Stimulated activated CD4-positive, alpha-beta T cell treated with anti-CD3 and anti-CD28 coated beads, TNF-alpha, amount 100 ng/mL, for 1 hour (primary cell): ENCODE results near the gene NRG3.

Experiments
- DNase-seq, 3 donors: peaks; one replicate each; pipeline ENCODE4 v3.0.0-alpha.2; 2020; ENCODE audit warnings: low read depth in 3 of 3, low spot score in 1 of 3

Gene NRG3

DNA sequence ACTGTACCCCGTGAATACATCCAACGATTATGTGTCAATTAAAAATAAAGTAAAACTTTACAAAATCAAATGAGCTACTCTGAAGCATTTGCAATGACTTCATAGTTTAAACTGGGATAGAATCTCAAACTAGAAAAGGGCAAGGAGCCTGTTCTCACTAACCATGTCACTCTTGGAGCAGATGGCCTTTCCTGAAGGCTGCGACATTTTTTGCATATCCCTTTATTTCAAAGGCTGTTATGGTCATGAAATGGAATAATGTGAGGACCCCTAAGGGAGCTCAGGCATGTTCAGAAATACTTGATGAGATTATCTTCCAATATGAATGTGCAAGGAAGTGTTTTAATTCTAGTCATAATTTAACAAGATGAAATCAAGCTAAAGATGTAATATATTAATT lies 679.4 kb downstream of the NRG3 start:
- DNase-seq: no peak

DNA sequence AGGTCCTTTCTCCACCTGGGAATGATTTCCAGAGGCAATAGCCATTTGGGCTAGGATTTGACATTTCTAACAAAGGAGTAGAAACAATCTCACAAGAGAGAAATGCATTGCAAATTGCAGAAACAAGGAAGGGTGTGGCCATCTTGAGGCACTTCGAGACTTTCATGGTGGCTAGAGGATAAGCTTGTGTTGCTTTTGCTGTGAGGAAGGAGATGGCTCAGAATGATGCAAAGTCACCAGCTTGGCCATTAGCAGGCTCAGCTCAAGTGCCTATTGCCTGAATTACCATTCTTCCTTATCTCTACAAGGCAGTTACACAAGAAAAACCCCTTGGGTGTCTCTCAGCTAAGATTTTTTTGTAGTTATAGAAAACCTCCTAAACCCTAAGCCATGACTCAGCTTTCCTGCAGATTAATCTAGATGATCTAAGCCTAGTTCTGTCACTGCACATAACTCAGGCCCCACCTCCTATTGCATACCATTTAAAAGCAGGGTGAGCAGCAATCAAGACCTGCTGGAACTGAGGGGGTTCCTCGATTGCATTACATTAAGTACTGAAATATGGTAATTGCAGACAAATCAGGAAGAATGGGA lies 683.1 kb downstream of the NRG3 start:
- DNase-seq: no peak

DNA sequence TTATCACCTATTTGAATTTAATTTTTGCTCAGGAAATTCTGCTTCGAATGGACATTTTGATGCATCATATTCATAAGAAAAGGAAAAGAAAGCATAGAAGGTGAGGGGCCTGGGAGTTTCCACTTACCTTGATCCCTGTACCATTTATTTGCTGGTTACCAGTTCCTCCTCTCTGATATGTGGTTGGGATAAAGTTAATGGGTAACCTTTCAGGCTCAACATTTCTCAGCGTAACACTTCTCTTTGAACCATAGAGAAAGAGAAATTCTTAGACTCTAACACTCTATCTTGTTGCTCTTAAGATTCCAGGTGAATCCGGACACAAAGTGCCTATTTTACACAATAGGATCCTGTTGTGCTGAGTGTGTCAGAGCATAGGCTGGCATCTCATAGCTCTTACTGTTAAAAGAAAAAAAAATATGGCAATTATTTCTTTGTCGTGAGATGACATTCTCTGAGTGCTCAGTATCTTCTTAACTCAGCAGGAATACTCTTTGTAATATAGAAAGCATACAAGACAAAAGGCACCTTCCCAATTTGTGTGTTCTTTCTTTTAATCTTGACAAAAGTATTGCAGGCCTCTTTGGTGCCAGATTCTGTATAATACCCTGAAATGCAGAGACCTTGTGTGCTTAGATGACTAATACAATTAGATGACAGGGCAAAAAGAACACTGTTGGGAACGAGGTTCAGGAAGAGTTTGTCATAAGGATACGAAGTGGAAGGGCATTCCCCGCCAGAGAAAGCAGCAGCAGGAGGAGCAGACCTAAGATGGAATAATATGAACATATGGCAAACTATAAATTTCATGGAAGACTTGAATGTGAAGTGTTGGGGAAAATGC lies 689.6 kb downstream of the NRG3 start:
- no peak for DNase-seq

DNA sequence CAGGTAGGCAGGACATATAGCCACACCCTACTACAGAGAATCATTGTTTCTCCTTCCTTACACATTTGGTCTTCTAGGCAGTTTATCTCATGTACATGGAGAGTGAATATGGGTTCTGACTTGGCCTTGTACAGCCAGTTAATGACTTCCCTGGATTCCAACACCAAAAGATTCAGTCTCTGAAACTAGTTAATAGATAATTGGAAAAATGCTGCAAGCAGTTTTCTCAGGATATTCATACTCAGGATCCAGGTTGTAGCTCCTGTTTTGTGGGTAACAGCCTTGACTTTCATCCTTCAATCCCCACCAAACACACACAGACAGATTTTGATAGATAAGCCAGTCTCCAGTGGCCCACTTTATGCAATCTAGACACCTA lies 690.2 kb downstream of the NRG3 start:
- DNase-seq: no peak

DNA sequence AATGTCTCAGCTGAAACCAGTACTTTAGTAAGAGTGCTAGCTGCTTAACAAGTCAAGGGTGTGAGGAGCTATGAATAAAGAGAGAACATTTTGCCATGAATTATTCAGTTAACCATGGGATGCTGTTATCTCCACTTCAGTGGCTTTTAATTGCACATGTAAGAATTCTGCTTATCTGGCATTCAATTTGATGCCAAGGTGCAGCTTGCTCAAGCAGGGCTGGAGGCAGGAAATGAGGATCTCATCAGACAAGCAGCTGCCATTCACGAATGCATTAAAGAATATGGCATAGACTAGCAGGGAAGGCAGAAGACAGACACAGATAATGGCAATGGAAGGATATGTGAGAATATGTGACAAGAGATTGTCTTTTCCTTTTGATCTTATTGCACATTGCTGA lies 697.8 kb downstream of the NRG3 start:
- DNase-seq: no peak

DNA sequence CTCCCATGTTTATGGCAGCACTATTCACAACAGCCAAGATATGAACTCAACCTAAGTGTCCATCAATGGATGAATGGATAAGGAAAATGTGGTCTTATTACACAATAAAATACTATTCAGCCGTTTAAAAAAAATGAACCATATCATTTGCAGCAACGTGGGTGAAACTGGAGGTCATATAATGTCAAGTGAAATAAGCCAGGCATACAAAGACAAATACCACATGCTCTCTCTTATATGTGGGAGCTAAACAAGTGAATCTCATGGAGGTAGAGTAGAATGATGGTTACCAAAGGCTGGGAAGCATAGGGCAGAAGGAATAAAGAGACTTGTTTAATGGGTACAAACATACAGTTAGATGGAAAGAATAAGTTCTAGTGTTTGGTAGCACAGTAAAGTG lies 699.1 kb downstream of the NRG3 start:
- DNase-seq: no peak

- DNase-seq: no peak
Observed at GRCh38 chr10:82575318-82575717, 700.3 kb downstream of the NRG3 start.

DNA sequence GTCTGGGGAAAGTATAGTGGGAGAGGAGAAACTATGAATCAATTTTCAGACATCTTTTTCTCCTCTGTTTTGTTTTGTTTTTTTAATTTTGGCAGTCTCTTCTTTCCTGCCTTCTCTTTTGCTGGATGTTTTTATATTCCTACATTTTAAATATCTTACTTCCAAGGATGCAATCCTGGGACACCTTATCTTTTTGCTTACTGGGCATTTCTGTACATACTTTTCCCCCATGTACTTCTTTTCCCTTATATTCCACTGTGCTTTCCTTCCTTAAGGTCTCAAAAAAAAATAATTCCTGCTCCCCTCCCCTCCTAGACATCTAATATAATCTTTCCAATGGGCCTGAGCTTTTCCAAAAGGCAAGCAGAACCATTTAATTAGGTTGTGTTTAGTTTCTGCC lies 701.1 kb downstream of the NRG3 start:
- DNase-seq: no peak

DNA sequence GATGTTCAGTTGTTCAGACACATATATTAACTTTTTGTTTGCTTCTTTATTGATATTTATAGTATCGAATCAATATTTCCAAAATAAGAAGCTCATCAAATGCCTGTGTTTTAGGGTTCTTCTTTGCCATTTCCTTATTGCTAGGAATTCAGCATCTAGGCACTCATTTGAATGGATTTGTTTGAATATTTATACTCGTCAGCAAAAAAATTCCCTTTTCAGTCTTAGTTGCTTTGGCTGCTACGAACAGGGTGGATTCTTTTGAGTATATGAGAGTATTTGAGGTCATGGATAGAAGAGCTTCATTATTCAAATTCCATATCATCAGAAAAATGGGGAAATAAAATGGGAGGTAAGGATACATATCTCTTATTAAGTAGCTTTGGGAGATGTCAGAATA lies 706.9 kb downstream of the NRG3 start:
- DNase-seq: no peak

DNA sequence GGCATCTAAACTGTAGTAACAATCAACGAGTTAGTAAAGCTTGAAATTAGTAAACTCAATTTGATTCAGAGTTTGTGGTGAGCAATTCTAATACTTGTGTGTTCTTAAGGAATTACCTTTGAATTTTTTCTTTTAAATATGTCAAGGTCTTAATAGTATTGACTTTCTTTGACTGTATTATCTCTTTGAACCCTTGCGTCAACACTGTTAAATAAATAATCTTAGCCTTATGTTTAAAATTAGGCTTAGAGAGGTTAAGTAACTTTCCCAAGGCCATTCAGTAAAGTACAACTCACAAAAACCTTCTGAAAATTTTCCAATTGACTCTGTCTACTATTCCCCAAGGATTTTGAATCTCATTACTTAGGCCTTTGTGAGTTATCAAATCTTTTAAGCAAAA lies 716.4 kb downstream of the NRG3 start:
- no peak for DNase-seq

- DNase-seq: no peak
Observed at GRCh38 chr10:82597840-82598239, 722.8 kb downstream of the NRG3 start.

DNA sequence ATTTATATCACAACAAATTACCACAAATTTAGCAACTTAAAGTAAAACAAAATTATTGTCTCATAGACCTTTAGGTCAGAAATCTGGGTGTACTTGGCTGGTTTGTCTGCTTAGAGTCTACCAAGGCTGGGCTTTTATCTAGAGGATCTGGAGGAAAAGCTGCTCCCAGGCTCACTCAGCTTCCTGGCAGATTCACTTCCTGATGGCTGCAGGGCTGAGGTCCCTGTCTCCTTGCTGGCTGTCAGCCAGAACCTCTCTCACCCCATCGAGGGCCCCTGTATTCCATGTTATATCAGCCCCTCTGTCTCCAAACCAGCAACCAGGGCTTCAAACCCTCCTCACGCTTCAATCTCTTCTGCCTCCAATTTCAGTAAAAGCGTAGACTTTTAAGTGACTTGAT lies 734.9 kb downstream of the NRG3 start:
- DNase-seq: no peak

DNA sequence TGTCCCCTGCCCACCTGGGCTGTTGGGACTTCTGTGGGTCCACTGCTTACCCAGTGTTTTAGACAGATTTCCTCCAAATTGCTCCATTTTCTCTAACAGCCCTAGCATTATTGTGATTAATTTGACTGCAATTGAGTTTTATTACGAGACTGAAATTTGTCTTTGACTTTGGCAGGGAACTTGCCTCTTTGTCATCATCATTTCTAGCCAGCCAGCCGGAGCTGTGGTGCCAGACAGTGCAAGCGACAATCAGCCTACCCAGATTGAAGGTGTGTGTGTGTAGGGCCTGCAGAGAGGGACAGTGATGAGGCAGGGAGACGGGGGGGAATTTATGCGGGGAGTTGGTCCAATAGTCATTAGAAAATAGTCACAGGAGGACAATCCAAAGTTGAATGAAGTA lies 743.0 kb downstream of the NRG3 start:
- no peak for DNase-seq

DNA sequence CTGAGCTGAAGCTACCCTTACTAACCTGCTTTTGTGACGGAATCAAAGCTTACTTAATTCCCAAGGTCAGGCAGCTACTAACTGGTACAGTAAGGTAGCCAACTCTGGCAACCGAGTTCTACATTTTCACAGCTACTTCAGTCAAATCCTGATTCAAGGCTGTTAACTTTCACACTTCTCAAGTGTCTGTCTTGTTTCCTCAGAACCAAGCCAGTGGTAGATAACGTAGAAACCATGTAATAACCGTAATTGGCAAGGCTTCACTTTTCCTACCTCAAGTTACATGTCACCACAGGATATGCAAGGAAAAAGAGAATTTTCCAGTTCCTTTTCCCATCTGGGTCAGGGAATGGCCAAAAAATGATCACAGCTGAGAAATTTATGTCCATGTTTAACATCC lies 746.7 kb downstream of the NRG3 start:
- no peak for DNase-seq

GRCh38 chr10:82622479-82622878 lies 747.5 kb downstream of the NRG3 start:
- no peak for DNase-seq

DNA sequence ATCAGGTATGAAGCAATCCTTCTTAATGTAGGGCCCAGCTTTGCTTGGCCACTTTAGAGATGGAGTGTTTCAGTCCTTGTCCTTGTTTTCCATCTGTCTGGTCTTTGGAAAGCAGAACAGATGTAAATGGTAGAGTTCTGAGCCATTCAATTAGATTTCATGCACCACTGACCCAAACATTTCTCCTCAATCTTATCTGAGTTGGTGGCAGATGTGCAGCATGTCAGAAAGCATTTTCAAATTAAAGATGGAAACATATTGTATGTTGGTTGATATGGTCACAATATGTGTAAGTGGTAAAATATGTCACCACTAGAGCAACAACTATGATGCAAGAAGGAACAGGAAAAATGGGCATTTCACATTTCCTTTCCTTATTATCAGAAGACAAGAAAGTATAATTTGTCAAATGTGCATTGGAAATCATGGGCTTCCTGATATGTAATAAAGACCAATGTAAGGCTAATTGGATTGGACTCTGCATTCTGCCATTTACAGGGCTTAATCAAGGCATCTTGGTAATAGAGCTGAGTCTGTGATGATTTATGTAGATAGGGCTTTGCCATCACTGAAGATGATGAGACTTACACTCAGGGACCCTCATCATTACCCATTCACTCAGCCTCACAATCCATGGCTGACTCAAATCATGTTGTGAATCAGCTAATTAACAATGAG lies 750.7 kb downstream of the NRG3 start:
- DNase-seq: no peak

DNA sequence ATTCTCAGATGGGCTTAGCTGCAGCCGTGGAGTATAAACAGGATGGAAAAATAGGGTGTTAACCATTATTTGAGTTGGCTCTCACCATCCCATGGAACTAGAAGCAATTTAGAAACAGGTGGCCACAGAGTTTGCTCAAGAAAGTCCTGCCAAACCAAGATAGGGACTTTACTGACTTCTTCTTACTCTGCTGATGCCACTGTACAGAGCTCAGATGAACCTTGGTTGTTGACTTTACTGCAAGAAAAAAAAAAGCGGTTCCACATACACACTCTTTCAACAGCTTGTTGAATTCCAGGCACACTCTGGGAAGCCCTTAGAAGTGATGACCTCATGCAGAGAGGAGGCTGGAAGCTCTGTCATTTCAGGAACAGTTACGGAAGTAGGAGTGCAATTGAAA lies 753.4 kb downstream of the NRG3 start:
- no peak for DNase-seq

DNA sequence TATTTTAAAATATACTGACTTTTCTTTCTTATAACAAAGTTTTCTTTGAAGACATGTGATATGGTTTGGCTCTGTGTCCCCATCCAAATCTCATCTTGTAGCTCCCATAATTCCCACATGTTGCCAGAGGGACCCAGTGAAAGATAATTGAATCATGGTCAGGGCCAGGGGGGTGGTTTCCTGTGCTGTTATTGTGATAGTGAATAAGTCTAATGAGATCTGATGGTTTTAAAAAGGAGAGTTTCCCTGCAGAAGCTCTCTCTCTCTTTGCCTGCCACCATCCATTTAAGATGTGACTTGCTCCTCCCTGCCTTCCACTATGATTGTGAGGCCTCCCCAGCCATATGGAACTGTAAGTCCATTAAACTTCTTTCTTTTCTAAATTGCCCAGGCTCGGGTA lies 768.1 kb downstream of the NRG3 start:
- no peak for DNase-seq

DNA sequence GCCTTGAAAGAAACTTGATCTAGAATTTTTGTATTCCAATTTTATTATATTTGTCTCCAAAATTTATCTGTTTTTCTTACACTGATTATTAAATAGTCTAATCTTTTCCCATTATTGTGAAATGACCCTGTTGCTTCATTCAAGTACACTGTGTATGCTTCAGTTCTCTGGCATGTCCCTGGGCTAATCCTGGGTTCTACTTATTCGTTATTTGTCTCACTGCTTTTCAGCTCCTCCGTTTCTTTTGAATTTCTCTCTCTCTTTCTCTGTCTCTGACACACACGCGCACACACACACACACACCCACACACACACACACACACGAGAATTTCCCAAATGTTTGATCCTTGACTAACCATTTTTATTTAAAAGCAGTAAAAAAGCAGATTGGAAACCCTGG lies 768.6 kb downstream of the NRG3 start:
- no peak for DNase-seq

GRCh38 chr10:82645221-82645620 lies 770.2 kb downstream of the NRG3 start:
- DNase-seq: no peak

- DNase-seq: no peak
Observed at GRCh38 chr10:82653244-82654155, 778.5 kb downstream of the NRG3 start.
